Neural progenitor cell (in vitro differentiated cells): Measurements from ENCODE around the gene TM4SF5. TPM values are rescaled to one million over a fixed set of nuclear protein-coding genes. Genes with fewer than 3 reads are reported as not detected.

Experiments used
- DNase-seq: peaks from one replicate; pipeline ENCODE4 v3.0.0-alpha.2; 2016; ENCODE audit warnings: low spot score
- H2AFZ ChIP-seq: fragments of 200-600 bp; sonication (generic); replicated peaks from 2 replicates; pipeline ENCODE4 v1.6.1; 2016; ENCODE audit warnings: antibody characterized with exemption
- H3F3A ChIP-seq: fragments of 200-600 bp; sonication (generic); 2 replicates; pipeline ENCODE4 v1.6.1; 2016; ENCODE audit warnings: antibody characterized with exemption, low read depth
- H3K27ac ChIP-seq: fragments of 200-600 bp; sonication (generic); 2 replicates; pipeline ENCODE4 v1.5.1; 2016; ENCODE audit warnings: mild to moderate bottlenecking
- H3K27me3 ChIP-seq: fragments of 200-600 bp; sonication (generic); 2 replicates; pipeline ENCODE4 v1.6.1; 2016; ENCODE audit warnings: mild to moderate bottlenecking, moderate library complexity
- H3K36me3 ChIP-seq: fragments of 200-600 bp; sonication (generic); 2 replicates; pipeline ENCODE4 v1.5.1; 2016
- H3K4me1 ChIP-seq: fragments of 200-600 bp; sonication (generic); 2 replicates; pipeline ENCODE4 v1.6.1; 2016; ENCODE audit warnings: mixed run types
- H3K4me2 ChIP-seq: fragments of 200-600 bp; sonication (generic); 2 replicates; pipeline ENCODE4 v1.6.1; 2016
- H3K4me3 ChIP-seq: fragments of 200-600 bp; sonication (generic); 2 replicates; pipeline ENCODE4 v1.5.1; 2016
- H3K79me2 ChIP-seq: fragments of 200-600 bp; sonication (generic); 2 replicates; pipeline ENCODE4 v1.6.1; 2016; ENCODE audit warnings: low read depth
- H3K9ac ChIP-seq: fragments of 200-600 bp; sonication (generic); 2 replicates; pipeline ENCODE4 v1.6.1; 2016
- H3K9me3 ChIP-seq: fragments of 200-600 bp; sonication (generic); 2 replicates; pipeline ENCODE4 v1.5.1; 2016; ENCODE audit warnings: low read depth
- H4K20me1 ChIP-seq: fragments of 200-600 bp; sonication (generic); 2 replicates; pipeline ENCODE4 v1.6.1; 2016; ENCODE audit warnings: low read depth
- H3K27ac Mint-ChIP-seq: 3 replicates; pipeline ENCODE4 v1.8.0; 2021; ENCODE audit warnings: mixed read lengths
- H3K27me3 Mint-ChIP-seq: 2 replicates; pipeline ENCODE4 v1.8.0; 2022; ENCODE audit warnings: low read depth, mild to moderate bottlenecking, inconsistent platforms, moderate library complexity, mixed read lengths; ENCODE audit not compliant: insufficient read depth
- H3K36me3 Mint-ChIP-seq: 3 replicates; pipeline ENCODE4 v1.8.0; 2021; ENCODE audit warnings: mixed read lengths
- H3K4me1 Mint-ChIP-seq: 3 replicates; pipeline ENCODE4 v1.8.0; 2021; ENCODE audit warnings: mixed read lengths
- H3K4me3 Mint-ChIP-seq: 3 replicates; pipeline ENCODE4 v1.8.0; 2021; ENCODE audit warnings: mild to moderate bottlenecking, moderate library complexity, mixed read lengths
- H3K9me3 Mint-ChIP-seq: 3 replicates; pipeline ENCODE4 v1.8.0; 2020; ENCODE audit warnings: mixed read lengths
- EZH2 ChIP-seq: fragments of 200-600 bp; sonication (generic); IDR thresholded peaks from 2 replicates; pipeline ENCODE4 v1.6.1; 2017; ENCODE audit warnings: antibody characterized with exemption, mild to moderate bottlenecking, moderate library complexity
- EZH2phosphoT487 ChIP-seq: fragments of 200-600 bp; sonication (generic); IDR thresholded peaks from 2 replicates; pipeline ENCODE4 v1.6.1; 2017; ENCODE audit warnings: antibody characterized with exemption
- total RNA-seq: library from RNA; depleted of rRNA; stranded (reverse); fragments of >200 nt; gene quantifications from 2 replicates; pipeline ENCODE4 v1.2.3, GENCODE V29; 2015; ENCODE audit warnings: low replicate concordance
- TF ChIP-seq, protein P1 (sequence below): fragments of 200-600 bp; sonication (generic); IDR thresholded peaks from 2 replicates; pipeline ENCODE4 v1.5.1; 2017; ENCODE audit warnings: antibody characterized with exemption, mild to moderate bottlenecking

Gene TM4SF5
- total RNA-seq, 1 donor from 2014 or later, result not detected

DNA sequence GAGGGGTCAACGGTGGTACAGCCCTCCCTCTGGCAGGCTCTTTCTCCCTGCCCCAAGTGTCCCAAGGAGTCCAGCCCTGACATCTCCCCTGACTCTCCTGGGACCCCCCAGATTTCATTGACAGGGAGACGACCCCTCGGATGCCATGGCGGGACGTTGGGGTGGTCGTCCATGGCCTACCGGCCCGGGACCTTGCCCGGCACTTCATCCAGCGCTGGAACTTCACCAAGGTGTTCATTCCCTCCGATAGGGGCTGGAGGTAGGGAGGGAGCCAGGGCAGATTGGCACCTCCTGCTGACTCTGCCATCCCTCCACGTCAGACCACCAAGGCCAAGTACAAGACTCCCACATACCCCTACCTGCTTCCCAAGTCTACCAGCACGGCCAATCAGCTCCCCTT is 45.1 kb downstream of the TM4SF5 start:
- DNase-seq, result no peak
- Histone ChIP-seq H3K79me2 (no peaks in the 10 kb centered on the region), H4K20me1 (no peaks in the 10 kb centered on the region), H2AFZ (no peak overlapping the region), H3K36me3 (no peaks in the 10 kb centered on the region), H3K4me1 (no peaks in the 10 kb centered on the region), H3K4me3 (no peak overlapping the region), H3K9me3 (no peaks in the 10 kb centered on the region), H3F3A (no peaks in the 10 kb centered on the region), H3K9ac (no peak overlapping the region), H3K27me3 (no peaks in the 10 kb centered on the region), H3K4me2 (no peak overlapping the region), H3K27ac (no peak overlapping the region)
- Mint-ChIP-seq H3K4me1 (no peaks in the 10 kb centered on the region), H3K27me3 (peaks cover 3% of the 10 kb centered on the region), H3K27ac (no peak overlapping the region), H3K9me3 (peaks cover 2% of the 10 kb centered on the region), H3K36me3 (peaks cover 10% of the 10 kb centered on the region), H3K4me3 (no peak overlapping the region)
- TF ChIP-seq, protein P1, sequence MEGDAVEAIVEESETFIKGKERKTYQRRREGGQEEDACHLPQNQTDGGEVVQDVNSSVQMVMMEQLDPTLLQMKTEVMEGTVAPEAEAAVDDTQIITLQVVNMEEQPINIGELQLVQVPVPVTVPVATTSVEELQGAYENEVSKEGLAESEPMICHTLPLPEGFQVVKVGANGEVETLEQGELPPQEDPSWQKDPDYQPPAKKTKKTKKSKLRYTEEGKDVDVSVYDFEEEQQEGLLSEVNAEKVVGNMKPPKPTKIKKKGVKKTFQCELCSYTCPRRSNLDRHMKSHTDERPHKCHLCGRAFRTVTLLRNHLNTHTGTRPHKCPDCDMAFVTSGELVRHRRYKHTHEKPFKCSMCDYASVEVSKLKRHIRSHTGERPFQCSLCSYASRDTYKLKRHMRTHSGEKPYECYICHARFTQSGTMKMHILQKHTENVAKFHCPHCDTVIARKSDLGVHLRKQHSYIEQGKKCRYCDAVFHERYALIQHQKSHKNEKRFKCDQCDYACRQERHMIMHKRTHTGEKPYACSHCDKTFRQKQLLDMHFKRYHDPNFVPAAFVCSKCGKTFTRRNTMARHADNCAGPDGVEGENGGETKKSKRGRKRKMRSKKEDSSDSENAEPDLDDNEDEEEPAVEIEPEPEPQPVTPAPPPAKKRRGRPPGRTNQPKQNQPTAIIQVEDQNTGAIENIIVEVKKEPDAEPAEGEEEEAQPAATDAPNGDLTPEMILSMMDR, result no peak
- TF ChIP-seq EZH2phosphoT487, result no peak
- TF ChIP-seq EZH2, result no peak

DNA sequence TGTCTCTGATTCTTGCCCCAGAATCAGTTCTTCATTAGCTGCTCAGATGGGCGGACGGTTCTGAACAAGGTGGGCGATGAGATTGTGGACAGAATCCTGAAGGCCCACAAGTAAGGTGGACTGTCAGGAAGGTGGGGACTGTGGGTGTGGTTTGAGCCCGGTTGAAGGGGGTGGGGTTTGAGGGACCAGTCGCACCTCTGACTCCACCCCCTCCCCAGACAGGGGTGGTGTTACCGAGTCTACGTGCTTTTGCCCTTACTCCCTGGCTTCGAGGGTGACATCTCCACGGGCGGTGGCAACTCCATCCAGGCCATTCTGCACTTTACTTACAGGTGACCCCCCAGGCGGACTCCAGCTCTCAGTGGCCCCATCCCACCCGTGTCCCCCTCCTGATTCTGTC is 46.6 kb downstream of the TM4SF5 start:
- Histone ChIP-seq H3K4me3 (no peak overlapping the region), H4K20me1 (no peaks in the 10 kb centered on the region), H3F3A (no peaks in the 10 kb centered on the region), H3K27ac (no peak overlapping the region), H3K36me3 (no peaks in the 10 kb centered on the region), H3K9ac (no peak overlapping the region), H3K27me3 (no peaks in the 10 kb centered on the region), H3K4me1 (no peaks in the 10 kb centered on the region), H2AFZ (no peak overlapping the region), H3K4me2 (no peak overlapping the region), H3K79me2 (no peaks in the 10 kb centered on the region), H3K9me3 (no peaks in the 10 kb centered on the region)
- Mint-ChIP-seq H3K9me3 (peaks cover 2% of the 10 kb centered on the region), H3K27me3 (peaks cover 3% of the 10 kb centered on the region), H3K36me3 (peaks cover 10% of the 10 kb centered on the region), H3K27ac (no peak overlapping the region), H3K4me3 (no peak overlapping the region), H3K4me1 (no peaks in the 10 kb centered on the region)
- no peak for DNase-seq
- TF ChIP-seq EZH2, result no peak

DNA sequence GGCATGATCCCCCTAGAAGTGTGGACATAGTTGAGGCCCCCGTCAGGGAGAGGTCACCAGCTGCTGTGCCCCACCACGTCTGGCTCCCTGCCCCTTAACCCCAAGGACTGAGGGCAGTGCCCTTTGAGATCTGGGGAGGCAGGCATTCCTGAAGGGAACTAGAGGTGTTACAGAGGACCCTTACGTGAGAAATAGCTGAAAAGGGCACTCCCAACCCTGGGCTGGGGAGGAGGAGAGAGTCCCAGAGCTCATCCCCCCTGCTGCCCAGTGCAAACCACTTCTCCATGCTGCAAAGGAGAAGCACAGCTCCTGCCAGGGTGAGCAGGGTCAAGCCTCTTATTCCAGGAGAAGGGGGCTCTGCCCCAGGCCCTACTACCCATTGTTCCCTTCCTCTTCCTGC is 51.1 kb downstream of the TM4SF5 start:
- Histone ChIP-seq H3K9me3 (no peaks in the 10 kb centered on the region), H3K4me1 (no peaks in the 10 kb centered on the region), H3F3A (peaks cover 6% of the 10 kb centered on the region), H4K20me1 (no peaks in the 10 kb centered on the region), H2AFZ (no peak overlapping the region), H3K27me3 (no peaks in the 10 kb centered on the region), H3K36me3 (no peaks in the 10 kb centered on the region), H3K9ac (no peak overlapping the region), H3K4me3 (no peak overlapping the region), H3K4me2 (no peak overlapping the region), H3K79me2 (no peaks in the 10 kb centered on the region), H3K27ac (no peak overlapping the region)
- TF ChIP-seq EZH2, result no peak
- TF ChIP-seq EZH2phosphoT487, result no peak
- TF ChIP-seq, protein P1, result no peak
- no peak for DNase-seq
- H3K9me3 Mint-ChIP-seq, result no peaks in the 10 kb centered on the region
- no peak overlapping the region for H3K27ac Mint-ChIP-seq
- no peaks in the 10 kb centered on the region for H3K27me3 Mint-ChIP-seq
- H3K4me3 Mint-ChIP-seq, result no peak overlapping the region
- H3K36me3 Mint-ChIP-seq, result peaks cover 8% of the 10 kb centered on the region
- H3K4me1 Mint-ChIP-seq, result no peaks in the 10 kb centered on the region

DNA sequence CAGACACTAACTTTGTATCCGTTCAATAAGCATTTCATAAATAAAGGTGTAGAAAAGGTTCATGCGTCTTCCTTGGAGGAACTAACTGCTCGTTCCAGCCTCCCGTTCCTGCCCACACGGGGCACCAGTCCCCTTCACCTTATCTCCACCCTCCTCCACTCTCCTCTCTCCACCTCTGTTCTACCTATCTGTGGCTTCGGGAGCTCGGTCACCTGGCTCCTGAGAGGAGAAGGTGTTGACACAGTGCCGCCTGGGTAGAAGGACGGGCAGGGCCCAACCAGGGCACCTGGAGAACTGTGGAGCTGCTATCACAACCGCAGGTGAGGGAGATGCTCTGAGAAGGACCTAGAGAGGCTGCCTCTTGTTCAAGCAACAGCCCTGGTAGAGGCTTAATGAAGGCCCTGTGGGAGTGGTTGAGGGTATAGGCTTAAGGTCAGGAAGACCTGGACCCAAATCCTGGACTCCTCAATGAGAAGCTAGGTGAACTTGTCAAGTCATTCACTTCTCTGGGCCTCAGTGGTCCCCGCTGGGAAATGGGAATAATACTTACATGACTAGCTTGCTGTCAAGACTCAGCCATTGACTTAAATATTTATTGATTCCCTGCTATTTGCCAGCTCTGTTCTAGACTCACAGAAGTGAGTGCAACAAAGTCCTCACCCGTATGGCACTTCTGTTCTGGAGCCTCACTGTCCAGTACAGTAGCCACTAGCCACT is 51.8 kb downstream of the TM4SF5 start:
- H3K27ac Mint-ChIP-seq, result no peak overlapping the region
- H3K4me3 Mint-ChIP-seq, result no peak overlapping the region
- H3K79me2 ChIP-seq, result no peaks in the 10 kb centered on the region
- H3F3A ChIP-seq, result peaks cover 6% of the 10 kb centered on the region
- H3K36me3 Mint-ChIP-seq, result peaks cover 8% of the 10 kb centered on the region
- no peaks in the 10 kb centered on the region for H3K4me1 Mint-ChIP-seq
- no peak overlapping the region for H3K27ac ChIP-seq
- H3K36me3 ChIP-seq, result no peaks in the 10 kb centered on the region
- DNase-seq, result no peak
- TF ChIP-seq EZH2phosphoT487, result no peak
- TF ChIP-seq, protein P1, result no peak
- H4K20me1 ChIP-seq, result no peaks in the 10 kb centered on the region
- H3K4me1 ChIP-seq, result no peaks in the 10 kb centered on the region
- H3K9me3 Mint-ChIP-seq, result no peaks in the 10 kb centered on the region
- no peaks in the 10 kb centered on the region for H3K9me3 ChIP-seq
- H3K4me2 ChIP-seq, result no peak overlapping the region
- H2AFZ ChIP-seq, result no peak overlapping the region
- H3K27me3 Mint-ChIP-seq, result no peaks in the 10 kb centered on the region
- no peaks in the 10 kb centered on the region for H3K27me3 ChIP-seq
- H3K4me3 ChIP-seq, result no peak overlapping the region
- no peak overlapping the region for H3K9ac ChIP-seq
